Sciatic nerve (tissue), 2 donors: Measurements from ENCODE around the gene PRRC2B. TPM values are rescaled to one million over a fixed set of nuclear protein-coding genes. Genes with fewer than 3 reads are reported as not detected.
"Not testable (repeated sequence)": the region's sequence is repeated elsewhere in the genome, so short reads cannot be mapped to it uniquely, and the experiment has no call there.

Source experiments
- ATAC-seq: fragments of 200-7000 bp; cut with Tn5 transposase; one replicate; pipeline ENCODE4 v1.9.1; 2020; ENCODE audit warnings: mild to moderate bottlenecking, moderate library complexity
- DNase-seq: peaks from one replicate; pipeline ENCODE4 v3.0.0-alpha.2; 2020; ENCODE audit warnings: low spot score
- intact Hi-C: fragments of 100-400 bp; cut with DNase I; formaldehyde crosslinking; loops from one replicate; pipeline ENCODE4 v1.14.2; 2022
- total RNA-seq: library from RNA; stranded (reverse); fragmentation: NEBNext Ultra II Directional; extraction: Animal tissue kit (Norgen Biotek cat#: 25700); gene quantifications from one replicate; pipeline ENCODE4 v1.2.1, GENCODE V29; 2021
- donor health status: DM: no; HTN: no; CAD: no.
- donor health status: DM: no; HTN: no; CAD: no.

PRRC2B gene
- total RNA-seq, 1 donor from 2014 or later = 252 TPM

- intact Hi-C loops = no loop called here
- ATAC-seq = no peak
- no peak for DNase-seq
Measured at GRCh38 chr9:131545003-131545785, 151.3 kb downstream of the PRRC2B start, which contains the start of gene PRRT1B. Gene PRRT1B, plus strand, starts transcription at chr9:131545523. Its CDS starts 93 bp downstream, at chr9:131545616.

- DNase-seq (no peak), ATAC-seq (no peak)
- intact Hi-C loops = no loop called here
Measured at GRCh38 chr9:131545786-131546335, 152.0 kb downstream of the PRRC2B start.

- DNase-seq (no peak), ATAC-seq (no peak)
- intact Hi-C loops = no loop called here
Measured at GRCh38 chr9:131546336-131547084, 152.6 kb downstream of the PRRC2B start.

GRCh38 chr9:131549186-131549585, 155.3 kb downstream of the PRRC2B start:
- intact Hi-C loops, ATAC-seq, DNase-seq: not testable (repeated sequence)

Other genes with a start within 250 kb of the PRRC2B start
- gene FAM78A, start 117.6 kb upstream of the PRRC2B start, total RNA-seq = 4.2 TPM
- gene PLPP7, start 104.4 kb upstream of the PRRC2B start, total RNA-seq = 8.6 TPM
- 34.7 TPM for gene POMT1, start 108.8 kb downstream of the PRRC2B start, total RNA-seq
- gene UCK1, start 137.2 kb downstream of the PRRC2B start, total RNA-seq = 26.5 TPM
- gene PRRT1B, start 151.4 kb downstream of the PRRC2B start, total RNA-seq = not detected